ENCODE data around the gene HNF4A.

- TF ChIP-seq EP300 (IDR thresholded peaks at IDR 0.05) (no peak), CTCF (IDR thresholded peaks at IDR 0.05) (no peak), POLR2A (IDR thresholded peaks at IDR 0.05) (no peak)
These were observed 106.3 kb downstream of the HNF4A start for GRCh38 chr20:44461803-44462174.
